ENCODE data around the gene P2RX4. TPM values are rescaled to one million over a fixed set of nuclear protein-coding genes. Genes with fewer than 3 reads are reported as not detected.
"Not testable (repeated sequence)": the region's sequence is repeated elsewhere in the genome, so short reads cannot be mapped to it uniquely, and the experiment has no call there.

P2RX4 gene
- 5.0 TPM for total RNA-seq

- peak; percentile 84 for ATAC-seq
These were observed at the start of gene P2RX4 for GRCh38 chr12:121209624-121210572. Gene P2RX4, plus strand, starts transcription at chr12:121210129. Its CDS starts 36 bp downstream, at chr12:121210165.

GRCh38 chr12:121162384-121162783 is 47.5 kb upstream of the P2RX4 start:
- ATAC-seq: no peak

GRCh38 chr12:121162985-121163384 is 46.9 kb upstream of the P2RX4 start:
- no peak for ATAC-seq

- not testable (repeated sequence) for ATAC-seq
These were observed 45.1 kb upstream of the P2RX4 start for GRCh38 chr12:121164839-121165238.

- ATAC-seq: no peak
These were observed 44.6 kb upstream of the P2RX4 start for GRCh38 chr12:121165316-121165715.

GRCh38 chr12:121166356-121166755 is 43.6 kb upstream of the P2RX4 start:
- ATAC-seq: no peak

GRCh38 chr12:121167232-121167820 is 42.6 kb upstream of the P2RX4 start:
- ATAC-seq: no peak

GRCh38 chr12:121167951-121168350 is 42.0 kb upstream of the P2RX4 start:
- ATAC-seq: no peak

GRCh38 chr12:121170151-121170550 is 39.8 kb upstream of the P2RX4 start:
- ATAC-seq: no peak

- ATAC-seq: no peak
These were observed 39.2 kb upstream of the P2RX4 start for GRCh38 chr12:121170611-121171260.

- no peak for ATAC-seq
These were observed 37.8 kb upstream of the P2RX4 start for GRCh38 chr12:121172145-121172544.

GRCh38 chr12:121175383-121176119 is 34.4 kb upstream of the P2RX4 start:
- ATAC-seq: no peak

GRCh38 chr12:121176826-121177529 is 33.0 kb upstream of the P2RX4 start:
- ATAC-seq: no peak

GRCh38 chr12:121181181-121181580 is 28.7 kb upstream of the P2RX4 start:
- ATAC-seq: no peak

GRCh38 chr12:121182222-121182893 is 27.6 kb upstream of the P2RX4 start:
- no peak for ATAC-seq

GRCh38 chr12:121184425-121184824 is 25.5 kb upstream of the P2RX4 start:
- peak; percentile 99 for ATAC-seq

GRCh38 chr12:121184984-121185889 is 24.7 kb upstream of the P2RX4 start:
- ATAC-seq: no peak

GRCh38 chr12:121186826-121187225 is 23.1 kb upstream of the P2RX4 start:
- ATAC-seq: no peak

GRCh38 chr12:121187501-121187900 is 22.4 kb upstream of the P2RX4 start:
- ATAC-seq: no peak

- no peak for ATAC-seq
These were observed 21.7 kb upstream of the P2RX4 start for GRCh38 chr12:121188227-121188626.

Data from esophagus mucosa (tissue), 1 donor.